Measurements from ENCODE around the gene HK1. TPM values are rescaled to one million over a fixed set of nuclear protein-coding genes. Genes with fewer than 3 reads are reported as not detected.
"Not testable (repeated sequence)": the region's sequence is repeated elsewhere in the genome, so short reads cannot be mapped to it uniquely, and the experiment has no call there.

The HK1 gene
- total RNA-seq, 4 donors from 2014 or later: 119 to 142 (median 141) TPM

GRCh38 chr10:69307434-69307833 is 29.1 kb downstream of the HK1 start:
- no peak for TF ChIP-seq CTCF (IDR thresholded peaks at IDR 0.05)
- no peak for TF ChIP-seq POLR2AphosphoS5 (IDR thresholded peaks at IDR 0.05)
- no peak for TF ChIP-seq EP300 (IDR thresholded peaks at IDR 0.05)
- TF ChIP-seq POLR2A (IDR thresholded peaks at IDR 0.05): no peak
- no peak overlapping the region for H3K4me3 ChIP-seq
- 93% methylated on average over 4 of the region's 4 CpGs for WGBS

GRCh38 chr10:69308304-69308703 is 30.0 kb downstream of the HK1 start:
- not testable (repeated sequence) for DNase-seq (ENCODE audit: low spot score in 2 of 2); H3K27ac ChIP-seq; H3K4me3 ChIP-seq; H3K9me3 ChIP-seq; H3K4me1 ChIP-seq; H3K27me3 ChIP-seq; H3K36me3 ChIP-seq
- WGBS: 92% methylated on average over 9 of the region's 10 CpGs

More at GRCh38 chr10:69307434-69307833, 29.1 kb downstream of the HK1 start:
- Histone ChIP-seq H3K4me1 (no peaks in the 10 kb centered on the region), H3K27ac (no peak overlapping the region), H3K27me3 (no peaks in the 10 kb centered on the region), H3K36me3 (no peaks in the 10 kb centered on the region), H3K9me3 (no peaks in the 10 kb centered on the region)
- no peak for DNase-seq (ENCODE audit: low spot score in 2 of 2)

GRCh38 chr10:69311309-69311708 is 33.0 kb downstream of the HK1 start:
- no peak for DNase-seq (ENCODE audit: low spot score in 2 of 2)
- peaks cover 3% of the 10 kb centered on the region for H3K4me1 ChIP-seq
- H3K27ac ChIP-seq: no peak overlapping the region
- H3K36me3 ChIP-seq: no peaks in the 10 kb centered on the region
- no peaks in the 10 kb centered on the region for H3K9me3 ChIP-seq
- H3K4me3 ChIP-seq: no peak overlapping the region
- no peaks in the 10 kb centered on the region for H3K27me3 ChIP-seq
- 54% methylated on average over 4 of the region's 4 CpGs for WGBS
- TF ChIP-seq POLR2AphosphoS5 (IDR thresholded peaks at IDR 0.05) (no peak), POLR2A (IDR thresholded peaks at IDR 0.05) (no peak), CTCF (IDR thresholded peaks at IDR 0.05) (no peak), EP300 (IDR thresholded peaks at IDR 0.05) (no peak)

- Histone ChIP-seq H3K4me1 (peaks cover 15% of the 10 kb centered on the region), H3K27ac (no peak overlapping the region), H3K36me3 (no peaks in the 10 kb centered on the region), H3K27me3 (no peaks in the 10 kb centered on the region), H3K9me3 (no peaks in the 10 kb centered on the region), H3K4me3 (no peak overlapping the region)
- TF ChIP-seq POLR2AphosphoS5 (IDR thresholded peaks at IDR 0.05): no peak
- TF ChIP-seq CTCF (IDR thresholded peaks at IDR 0.05): no peak
- TF ChIP-seq EP300 (IDR thresholded peaks at IDR 0.05): no peak
- TF ChIP-seq POLR2A (IDR thresholded peaks at IDR 0.05): no peak
- no peak for DNase-seq (ENCODE audit: low spot score in 2 of 2)
- 67% methylated on average over 4 of the region's 4 CpGs for WGBS
Measured at GRCh38 chr10:69312528-69312927, 34.2 kb downstream of the HK1 start.

GRCh38 chr10:69315100-69315542 is 36.8 kb downstream of the HK1 start:
- TF ChIP-seq POLR2AphosphoS5 (IDR thresholded peaks at IDR 0.05) (no peak), EP300 (IDR thresholded peaks at IDR 0.05) (no peak), POLR2A (IDR thresholded peaks at IDR 0.05) (no peak), CTCF (IDR thresholded peaks at IDR 0.05) (no peak)
- no peaks in the 10 kb centered on the region for H3K27me3 ChIP-seq
- no peaks in the 10 kb centered on the region for H3K36me3 ChIP-seq
- H3K4me1 ChIP-seq: peaks cover 26% of the 10 kb centered on the region
- H3K9me3 ChIP-seq: no peaks in the 10 kb centered on the region
- DNase-seq (ENCODE audit: low spot score in 2 of 2): no peak
- H3K27ac ChIP-seq: no peak overlapping the region
- no peak overlapping the region for H3K4me3 ChIP-seq
- WGBS: 87% methylated on average over 3 of the region's 3 CpGs

Data from suprapubic skin (tissue), 4 donors.